ENCODE measurements around the gene TRIM14.

Gene TRIM14

GRCh38 chr9:98043915-98044314 lies 75.1 kb downstream of the TRIM14 start:
- Histone ChIP-seq H3K4me1 (ENCODE audit: control insufficient read depth in 1 of 2, insufficient read depth in 1 of 2, low read depth in 1 of 2, low read length in 1 of 2) (peaks cover 25 to 27% of the 10 kb centered on the region in 2 experiments), H3K36me3 (no peaks in the 10 kb centered on the region), H3K9me3 (no peaks in the 10 kb centered on the region), H3K27ac (peak overlapping the region; percentile 15), H3K27me3 (no peaks in the 10 kb centered on the region), H3K4me3 (ENCODE audit: low read depth in 1 of 2, low read length in 1 of 2) (no peak overlapping the region)
- no peak for TF ChIP-seq CTCF (IDR thresholded peaks at IDR 0.05)

- Histone ChIP-seq H3K4me1 (ENCODE audit: control insufficient read depth in 1 of 2, insufficient read depth in 1 of 2, low read depth in 1 of 2, low read length in 1 of 2) (peaks cover 14 to 16% of the 10 kb centered on the region in 2 experiments), H3K4me3 (ENCODE audit: low read depth in 1 of 2, low read length in 1 of 2) (no peak overlapping the region), H3K27me3 (no peaks in the 10 kb centered on the region), H3K27ac (no peak overlapping the region), H3K9me3 (no peaks in the 10 kb centered on the region), H3K36me3 (no peaks in the 10 kb centered on the region)
- TF ChIP-seq CTCF (IDR thresholded peaks at IDR 0.05): no peak
Measured at GRCh38 chr9:98040212-98040611, 78.8 kb downstream of the TRIM14 start.

GRCh38 chr9:98039607-98040017 lies 79.4 kb downstream of the TRIM14 start:
- H3K9me3 ChIP-seq: no peaks in the 10 kb centered on the region
- no peak for TF ChIP-seq CTCF (IDR thresholded peaks at IDR 0.05)
- peaks cover 8 to 15% of the 10 kb centered on the region in 2 experiments for H3K4me1 ChIP-seq (ENCODE audit: control insufficient read depth in 1 of 2, insufficient read depth in 1 of 2, low read depth in 1 of 2, low read length in 1 of 2)
- no peaks in the 10 kb centered on the region for H3K27me3 ChIP-seq
- H3K4me3 ChIP-seq (ENCODE audit: low read depth in 1 of 2, low read length in 1 of 2): no peak overlapping the region
- H3K36me3 ChIP-seq: no peaks in the 10 kb centered on the region
- no peak overlapping the region for H3K27ac ChIP-seq

GRCh38 chr9:98038958-98039357 lies 80.1 kb downstream of the TRIM14 start:
- Histone ChIP-seq H3K9me3 (no peaks in the 10 kb centered on the region), H3K4me3 (ENCODE audit: low read depth in 1 of 2, low read length in 1 of 2) (no peak overlapping the region), H3K27ac (no peak overlapping the region), H3K36me3 (no peaks in the 10 kb centered on the region), H3K27me3 (no peaks in the 10 kb centered on the region), H3K4me1 (ENCODE audit: control insufficient read depth in 1 of 2, insufficient read depth in 1 of 2, low read depth in 1 of 2, low read length in 1 of 2) (peaks cover 4 to 13% of the 10 kb centered on the region in 2 experiments)
- no peak for TF ChIP-seq CTCF (IDR thresholded peaks at IDR 0.05)

- H3K9me3 ChIP-seq: no peaks in the 10 kb centered on the region
- no peaks in the 10 kb centered on the region for H3K27me3 ChIP-seq
- H3K36me3 ChIP-seq: no peaks in the 10 kb centered on the region
- H3K4me3 ChIP-seq (ENCODE audit: low read depth in 1 of 2, low read length in 1 of 2): no peak overlapping the region
- TF ChIP-seq CTCF (IDR thresholded peaks at IDR 0.05): no peak
- no peak overlapping the region for H3K27ac ChIP-seq
- H3K4me1 ChIP-seq (ENCODE audit: control insufficient read depth in 1 of 2, insufficient read depth in 1 of 2, low read depth in 1 of 2, low read length in 1 of 2): peaks cover 0 to 9% of the 10 kb centered on the region in 2 experiments
Measured at GRCh38 chr9:98037357-98037756, 81.7 kb downstream of the TRIM14 start.

Data from neutrophil (primary cell).